Epithelial cell of esophagus (primary cell): ENCODE data around the gene PAN2.
"Not testable (repeated sequence)": the region's sequence is repeated elsewhere in the genome, so short reads cannot be mapped to it uniquely, and the experiment has no call there.

Source experiments
- DNase-seq: peaks from one replicate; pipeline ENCODE4 v3.0.0; 2010; ENCODE audit warnings: low read depth
- H3K4me3 ChIP-seq: 2 replicates; pipeline ENCODE4 v1.5.1; 2011; ENCODE audit warnings: mild to moderate bottlenecking, low read length, control low read depth
- TF ChIP-seq, protein P1 (sequence below): IDR thresholded peaks from 2 replicates; pipeline ENCODE4 v1.5.1; 2011; ENCODE audit warnings: low read depth, mild to moderate bottlenecking, low read length, control low read depth, inconsistent platforms; ENCODE audit not compliant: insufficient read depth; ENCODE audit errors: missing control alignments

Gene PAN2

DNA sequence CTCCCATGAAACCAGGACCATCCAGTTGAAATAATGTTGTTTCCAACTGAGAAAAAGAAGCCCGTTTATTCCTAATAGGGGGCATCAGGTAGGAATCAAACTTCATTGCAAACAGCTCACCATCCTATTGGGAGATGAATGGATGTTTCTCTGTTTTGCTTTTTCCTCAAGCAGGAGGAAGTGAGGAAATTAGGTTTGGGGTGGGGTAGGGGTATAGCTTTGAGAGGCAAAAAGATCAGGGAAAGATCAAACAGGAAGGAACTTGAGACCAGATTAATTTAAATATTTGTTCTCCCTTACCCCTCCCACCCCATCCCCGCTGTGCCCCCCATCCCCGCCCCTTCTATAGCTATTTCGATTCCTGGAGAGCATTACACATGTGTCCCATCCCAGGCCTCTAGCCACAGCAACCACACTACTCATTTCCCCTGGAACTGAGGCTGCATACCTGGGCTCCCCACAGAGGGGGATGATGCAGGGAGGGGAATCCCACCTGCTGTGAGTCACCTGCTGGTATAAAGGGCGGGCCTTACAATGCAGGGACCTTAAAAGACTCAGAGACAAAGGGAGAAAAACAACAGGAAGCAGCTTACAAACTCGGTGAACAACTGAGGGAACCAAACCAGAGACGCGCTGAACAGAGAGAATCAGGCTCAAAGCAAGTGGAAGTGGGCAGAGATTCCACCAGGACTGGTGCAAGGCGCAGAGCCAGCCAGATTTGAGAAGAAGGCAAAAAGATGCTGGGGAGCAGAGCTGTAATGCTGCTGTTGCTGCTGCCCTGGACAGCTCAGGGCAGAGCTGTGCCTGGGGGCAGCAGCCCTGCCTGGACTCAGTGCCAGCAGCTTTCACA is 4.7 kb upstream of the PAN2 start, which contains the start of gene IL23A:
IL23A (plus strand) TSS at position 577 of the 850 bp plus-strand sequence; CDS start at position 738, 161 bp downstream.
- TF ChIP-seq, protein P1, sequence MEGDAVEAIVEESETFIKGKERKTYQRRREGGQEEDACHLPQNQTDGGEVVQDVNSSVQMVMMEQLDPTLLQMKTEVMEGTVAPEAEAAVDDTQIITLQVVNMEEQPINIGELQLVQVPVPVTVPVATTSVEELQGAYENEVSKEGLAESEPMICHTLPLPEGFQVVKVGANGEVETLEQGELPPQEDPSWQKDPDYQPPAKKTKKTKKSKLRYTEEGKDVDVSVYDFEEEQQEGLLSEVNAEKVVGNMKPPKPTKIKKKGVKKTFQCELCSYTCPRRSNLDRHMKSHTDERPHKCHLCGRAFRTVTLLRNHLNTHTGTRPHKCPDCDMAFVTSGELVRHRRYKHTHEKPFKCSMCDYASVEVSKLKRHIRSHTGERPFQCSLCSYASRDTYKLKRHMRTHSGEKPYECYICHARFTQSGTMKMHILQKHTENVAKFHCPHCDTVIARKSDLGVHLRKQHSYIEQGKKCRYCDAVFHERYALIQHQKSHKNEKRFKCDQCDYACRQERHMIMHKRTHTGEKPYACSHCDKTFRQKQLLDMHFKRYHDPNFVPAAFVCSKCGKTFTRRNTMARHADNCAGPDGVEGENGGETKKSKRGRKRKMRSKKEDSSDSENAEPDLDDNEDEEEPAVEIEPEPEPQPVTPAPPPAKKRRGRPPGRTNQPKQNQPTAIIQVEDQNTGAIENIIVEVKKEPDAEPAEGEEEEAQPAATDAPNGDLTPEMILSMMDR, result no peak
- no peak within 1 kb of the TSS for H3K4me3 ChIP-seq
- peak; percentile 93 for DNase-seq

DNA sequence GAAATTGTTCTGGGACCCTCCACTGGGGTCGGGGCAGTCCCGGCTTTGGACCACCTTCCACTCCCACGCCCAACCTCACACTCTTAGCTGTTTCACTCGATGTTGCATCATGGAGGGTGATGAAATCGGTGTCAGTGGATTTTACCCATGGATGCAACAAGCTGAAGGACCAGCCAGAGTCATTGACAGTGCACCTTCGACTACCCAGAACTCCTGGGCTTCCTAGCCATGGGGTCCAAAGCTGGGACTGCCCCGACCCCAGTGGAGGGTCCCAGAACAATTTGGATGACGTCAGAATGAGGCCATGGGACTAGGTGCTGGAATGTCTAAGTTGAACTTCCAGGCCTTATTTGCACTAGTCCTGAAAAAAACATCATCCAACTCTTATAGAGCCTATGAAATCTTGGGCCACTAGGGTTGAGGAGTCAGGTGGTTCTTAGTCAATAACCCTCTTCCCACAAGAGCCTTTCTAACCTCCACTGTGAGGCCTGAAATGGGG is 4.0 kb upstream of the PAN2 start:
- TF ChIP-seq, protein P1, result no peak
- no peak overlapping the region for H3K4me3 ChIP-seq
- peak; percentile 27 for DNase-seq

DNA sequence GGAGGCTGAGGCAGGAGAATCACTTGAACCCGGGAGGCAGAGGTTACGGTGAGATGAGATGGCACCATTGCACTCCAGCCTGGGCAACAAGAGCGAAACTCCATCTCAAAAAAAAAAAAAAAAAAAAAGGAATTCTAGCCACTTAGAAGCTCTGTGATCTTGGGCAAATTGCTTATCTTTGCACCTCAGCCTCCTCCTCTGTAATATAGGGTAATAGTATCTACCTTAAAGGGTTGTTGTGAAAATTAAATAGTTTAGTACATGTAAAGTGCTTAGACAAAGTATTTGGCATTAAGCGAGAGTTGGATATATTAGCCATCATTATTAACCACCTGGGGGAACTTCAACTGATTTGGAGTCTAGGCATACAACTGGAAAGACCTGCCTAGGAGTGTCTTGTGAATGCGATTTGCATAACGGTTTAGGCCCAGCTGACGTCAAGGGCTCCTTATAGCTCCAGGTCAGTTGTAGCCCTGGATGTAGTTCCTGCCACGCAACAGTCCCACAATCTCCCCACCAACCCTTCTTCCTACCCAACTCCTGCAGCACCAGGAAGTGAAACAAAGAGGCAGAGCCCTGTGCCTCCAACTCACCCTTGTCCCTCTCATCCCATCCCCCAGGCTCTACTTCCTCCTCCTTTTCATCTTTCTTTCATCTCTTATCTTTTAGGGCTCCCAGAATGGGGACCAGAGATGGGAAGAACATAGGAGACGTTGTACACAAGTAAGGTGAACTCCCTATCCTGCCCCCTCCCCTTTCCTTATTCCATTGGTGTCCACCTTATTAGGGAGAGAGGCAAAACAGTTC is 2.8 kb upstream of the PAN2 start:
- H3K4me3 ChIP-seq, result no peak overlapping the region
- TF ChIP-seq, protein P1, result no peak
- DNase-seq, result peak; percentile 62

- not testable (repeated sequence) for DNase-seq, H3K4me3 ChIP-seq
Observed at GRCh38 chr12:56335527-56335926, 1.7 kb upstream of the PAN2 start.

DNA sequence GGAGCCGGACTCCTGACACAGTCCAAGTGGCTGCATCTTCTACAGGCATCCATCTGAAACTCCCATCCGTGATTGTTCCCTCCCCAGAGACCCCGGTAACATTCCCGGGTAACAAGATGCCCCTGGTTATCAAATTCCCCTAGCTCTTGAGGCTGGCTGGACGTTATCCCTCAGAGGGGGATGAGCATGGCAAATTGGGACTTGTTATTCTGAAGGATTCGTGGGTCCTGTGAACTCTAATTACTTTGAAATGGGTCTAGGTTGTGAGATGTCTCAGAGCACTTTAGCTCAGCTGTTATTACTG is 642 bp upstream of the PAN2 start:
- peak overlapping the region; percentile 77 for H3K4me3 ChIP-seq
- TF ChIP-seq, protein P1, result no peak
- DNase-seq, result no peak

GRCh38 chr12:56333197-56333678 is 562 bp downstream of the PAN2 start:
- TF ChIP-seq, protein P1, result no peak
- peak overlapping the region; percentile 77 for H3K4me3 ChIP-seq
- DNase-seq, result peak; percentile 70

- H3K4me3 ChIP-seq, result peak overlapping the region; percentile 77
- no peak for DNase-seq
- TF ChIP-seq, protein P1, result no peak
Observed at GRCh38 chr12:56332512-56333196, 1.1 kb downstream of the PAN2 start.
